HEK293T (cell line): ENCODE results near the gene SNTG2.

Source experiments
- CTCF ChIA-PET: fragments of 350-600 bp; formaldehyde crosslinking; extraction: SDS; loops from one replicate; lab custom pipeline; 2021; ENCODE audit warnings: antibody characterized with exemption, inconsistent platforms; lab: Yijun Ruan, JAX
- POLR2A ChIA-PET: fragments of 350-600 bp; formaldehyde crosslinking; extraction: SDS; loops from one replicate; lab custom pipeline; 2020; ENCODE audit warnings: antibody characterized with exemption, inconsistent platforms; lab: Yijun Ruan, JAX
- DNase-seq: peaks from one replicate; pipeline ENCODE4 v3.0.0; 2012; ENCODE audit warnings: mixed read lengths; ENCODE audit errors: extremely low spot score
- ARNT ChIP-seq: fragments of 450-650 bp; IDR thresholded peaks from 2 replicates; pipeline ENCODE4 v1.6.1; 2017; ENCODE audit warnings: mild to moderate bottlenecking
- BHLHE40 ChIP-seq: fragments of 450-650 bp; IDR thresholded peaks from 2 replicates; pipeline ENCODE4 v1.6.1; 2016; ENCODE audit warnings: mild to moderate bottlenecking, moderate library complexity, borderline replicate concordance
- CTBP1 ChIP-seq: fragments of 450-650 bp; IDR thresholded peaks from 2 replicates; pipeline ENCODE4 v1.6.1; 2016; ENCODE audit warnings: borderline replicate concordance
- ELF4 ChIP-seq: fragments of 450-650 bp; IDR thresholded peaks from 2 replicates; pipeline ENCODE4 v1.6.1; 2017; ENCODE audit warnings: antibody characterized with exemption
- FOXA1 ChIP-seq: fragments of 450-650 bp; IDR thresholded peaks from 2 replicates; pipeline ENCODE4 v1.6.1; 2016; ENCODE audit warnings: mild to moderate bottlenecking
- FOXK2 ChIP-seq: fragments of 450-650 bp; IDR thresholded peaks from 2 replicates; pipeline ENCODE4 v1.6.1; 2016; ENCODE audit warnings: mild to moderate bottlenecking
- FOXM1 ChIP-seq: fragments of 450-650 bp; IDR thresholded peaks from 2 replicates; pipeline ENCODE4 v1.6.1; 2017; ENCODE audit warnings: mild to moderate bottlenecking, borderline replicate concordance
- HDGF ChIP-seq: fragments of 450-650 bp; IDR thresholded peaks from 2 replicates; pipeline ENCODE4 v1.6.1; 2017; ENCODE audit warnings: antibody characterized with exemption, borderline replicate concordance
- L3MBTL2 ChIP-seq: fragments of 450-650 bp; conservative IDR thresholded peaks from 2 replicates; pipeline ENCODE4 v1.6.1; 2016; ENCODE audit warnings: mild to moderate bottlenecking
- LEF1 ChIP-seq: fragments of 450-650 bp; IDR thresholded peaks from 2 replicates; pipeline ENCODE4 v1.6.1; 2017; ENCODE audit warnings: mild to moderate bottlenecking, borderline replicate concordance
- NFRKB ChIP-seq: fragments of 450-650 bp; IDR thresholded peaks from 2 replicates; pipeline ENCODE4 v1.6.1; 2016; ENCODE audit warnings: mild to moderate bottlenecking, moderate library complexity
- PKNOX1 ChIP-seq: fragments of 450-650 bp; IDR thresholded peaks from 2 replicates; pipeline ENCODE4 v1.6.1; 2016
- SP1 ChIP-seq: fragments of 450-650 bp; IDR thresholded peaks from 2 replicates; pipeline ENCODE4 v1.6.1; 2017
- SUZ12 ChIP-seq: fragments of 450-650 bp; IDR thresholded peaks from 2 replicates; pipeline ENCODE4 v1.6.1; 2016; ENCODE audit warnings: mild to moderate bottlenecking
- TARDBP ChIP-seq: fragments of 450-650 bp; IDR thresholded peaks from 2 replicates; pipeline ENCODE4 v1.6.1; 2016
- ZNF384 ChIP-seq: fragments of 450-650 bp; IDR thresholded peaks from 2 replicates; pipeline ENCODE4 v1.6.1; 2016

SNTG2 gene

GRCh38 chr2:925309-925708, 25.3 kb upstream of the SNTG2 start:
- POLR2A ChIA-PET: no interaction called here
- CTCF ChIA-PET: no interaction called here
- TF ChIP-seq HDGF: no peak
- no peak for TF ChIP-seq FOXA1
- TF ChIP-seq PKNOX1: no peak
- TF ChIP-seq LEF1: no peak
- no peak for TF ChIP-seq CTBP1
- TF ChIP-seq ZNF384: no peak
- TF ChIP-seq BHLHE40: no peak
- no peak for TF ChIP-seq SP1
- TF ChIP-seq ELF4: no peak
- no peak for TF ChIP-seq FOXK2
- TF ChIP-seq NFRKB: no peak
- no peak for TF ChIP-seq L3MBTL2
- TF ChIP-seq FOXM1: no peak
- no peak for TF ChIP-seq TARDBP
- no peak for TF ChIP-seq ARNT
- no peak for TF ChIP-seq SUZ12
- DNase-seq: no peak

- no peak for DNase-seq
- CTCF ChIA-PET: no interaction called here
- TF ChIP-seq PKNOX1 (no peak), SP1 (no peak), BHLHE40 (no peak), NFRKB (no peak), FOXM1 (no peak), ARNT (no peak), FOXA1 (no peak), HDGF (no peak), ELF4 (no peak)
- POLR2A ChIA-PET: no interaction called here
Measured at GRCh38 chr2:925711-926110, 24.9 kb upstream of the SNTG2 start.

DNA sequence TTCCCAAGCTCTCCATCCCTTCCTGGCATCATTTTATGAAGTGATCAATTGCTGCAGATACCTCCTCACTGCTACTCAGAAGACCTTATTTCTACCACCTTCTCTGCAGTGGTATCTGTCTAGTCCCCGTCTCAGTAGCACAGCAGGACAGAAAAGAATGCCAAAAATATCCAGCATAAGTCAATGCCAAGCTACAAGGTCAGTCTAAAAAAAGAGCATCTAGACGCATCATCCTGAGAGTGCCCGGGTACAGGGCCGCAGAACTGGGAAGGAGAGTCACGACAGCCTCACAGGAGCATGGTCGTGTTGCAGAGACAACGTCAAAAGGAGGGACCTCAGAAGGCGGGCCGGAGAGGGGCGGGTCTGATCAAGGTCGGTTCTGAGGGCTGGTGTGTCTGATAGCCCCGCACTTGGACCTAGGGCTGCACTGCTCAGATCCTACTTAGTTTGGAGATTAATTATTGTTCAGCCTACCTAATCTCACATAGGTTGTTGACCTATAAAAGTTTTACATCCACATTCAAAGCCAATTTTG, 24.3 kb upstream of the SNTG2 start:
- ChIA-PET CTCF (no interaction called here), POLR2A (no interaction called here)
- TF ChIP-seq ELF4 (no peak), LEF1 (no peak), NFRKB (no peak), FOXK2 (no peak), ARNT (no peak), FOXM1 (no peak), ZNF384 (no peak), CTBP1 (no peak), HDGF (no peak), SP1 (no peak), SUZ12 (no peak)
- no peak for DNase-seq

- CTCF ChIA-PET: no interaction called here
- TF ChIP-seq ELF4: no peak
- no peak for TF ChIP-seq SP1
- TF ChIP-seq HDGF: no peak
- no peak for TF ChIP-seq ZNF384
- TF ChIP-seq FOXM1: no peak
- no peak for TF ChIP-seq TARDBP
- TF ChIP-seq ARNT: no peak
- TF ChIP-seq NFRKB: no peak
- TF ChIP-seq SUZ12: no peak
- TF ChIP-seq BHLHE40: no peak
- TF ChIP-seq FOXA1: no peak
- no peak for TF ChIP-seq CTBP1
- no peak for TF ChIP-seq LEF1
- no peak for TF ChIP-seq PKNOX1
- no peak for TF ChIP-seq FOXK2
- TF ChIP-seq L3MBTL2: no peak
- POLR2A ChIA-PET: no interaction called here
- no peak for DNase-seq
Measured at GRCh38 chr2:926896-927295, 23.8 kb upstream of the SNTG2 start.

DNA sequence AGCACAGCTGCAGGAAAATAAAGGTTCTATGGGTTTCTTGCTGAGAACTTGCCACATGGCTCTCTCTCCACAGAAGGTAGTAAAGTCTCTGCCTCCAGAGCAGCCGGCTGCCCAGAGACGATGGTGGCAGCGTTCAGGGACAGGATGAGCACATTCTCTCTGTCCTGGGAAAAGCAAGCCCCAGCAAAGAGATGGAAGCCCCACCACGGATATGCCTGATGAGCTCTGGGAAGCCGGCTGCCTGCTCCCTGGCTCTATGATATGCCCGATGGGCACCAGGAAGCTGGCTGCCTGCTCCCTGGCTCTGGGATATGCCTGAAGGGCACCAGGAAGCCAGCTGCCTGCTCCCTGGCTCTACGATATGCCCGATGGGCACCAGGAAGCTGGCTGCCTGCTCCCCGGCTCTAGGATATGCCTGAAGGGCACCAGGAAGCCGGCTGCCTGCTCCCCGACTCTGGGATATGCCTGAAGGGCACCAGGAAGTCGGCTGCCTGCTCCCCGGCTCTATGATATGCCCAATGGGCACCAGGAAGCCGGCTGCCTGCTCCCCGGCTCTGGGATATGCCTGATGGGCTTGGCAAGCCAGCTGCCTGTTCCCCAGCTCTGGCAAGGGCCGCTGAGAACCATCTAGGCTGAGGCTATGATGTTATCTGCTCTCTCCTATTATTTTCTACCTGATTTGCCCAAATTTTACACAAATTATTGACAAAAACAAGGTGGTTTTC, 21.5 kb upstream of the SNTG2 start:
- CTCF ChIA-PET: no interaction called here

More for the DNA sequence above, 21.5 kb upstream of the SNTG2 start:
- no peak for DNase-seq
- POLR2A ChIA-PET: no interaction called here
- TF ChIP-seq BHLHE40: no peak
- no peak for TF ChIP-seq FOXM1
- TF ChIP-seq ARNT: no peak
- no peak for TF ChIP-seq PKNOX1
- no peak for TF ChIP-seq SP1
- TF ChIP-seq L3MBTL2: no peak
- no peak for TF ChIP-seq HDGF
- TF ChIP-seq SUZ12: no peak
- no peak for TF ChIP-seq CTBP1
- TF ChIP-seq TARDBP: no peak
- TF ChIP-seq ELF4: no peak
- no peak for TF ChIP-seq LEF1
- no peak for TF ChIP-seq ZNF384
- TF ChIP-seq FOXK2: no peak
- no peak for TF ChIP-seq NFRKB
- TF ChIP-seq FOXA1: no peak
